Measurements from ENCODE around the gene CDCA4. TPM values are rescaled to one million over a fixed set of nuclear protein-coding genes. Genes with fewer than 3 reads are reported as not detected.
A peak's percentile ranks its signal among the peaks of the same experiment; 100 is the strongest.

Gene CDCA4
- polyA plus RNA-seq, 1 donor, result 14.4 TPM

DNA sequence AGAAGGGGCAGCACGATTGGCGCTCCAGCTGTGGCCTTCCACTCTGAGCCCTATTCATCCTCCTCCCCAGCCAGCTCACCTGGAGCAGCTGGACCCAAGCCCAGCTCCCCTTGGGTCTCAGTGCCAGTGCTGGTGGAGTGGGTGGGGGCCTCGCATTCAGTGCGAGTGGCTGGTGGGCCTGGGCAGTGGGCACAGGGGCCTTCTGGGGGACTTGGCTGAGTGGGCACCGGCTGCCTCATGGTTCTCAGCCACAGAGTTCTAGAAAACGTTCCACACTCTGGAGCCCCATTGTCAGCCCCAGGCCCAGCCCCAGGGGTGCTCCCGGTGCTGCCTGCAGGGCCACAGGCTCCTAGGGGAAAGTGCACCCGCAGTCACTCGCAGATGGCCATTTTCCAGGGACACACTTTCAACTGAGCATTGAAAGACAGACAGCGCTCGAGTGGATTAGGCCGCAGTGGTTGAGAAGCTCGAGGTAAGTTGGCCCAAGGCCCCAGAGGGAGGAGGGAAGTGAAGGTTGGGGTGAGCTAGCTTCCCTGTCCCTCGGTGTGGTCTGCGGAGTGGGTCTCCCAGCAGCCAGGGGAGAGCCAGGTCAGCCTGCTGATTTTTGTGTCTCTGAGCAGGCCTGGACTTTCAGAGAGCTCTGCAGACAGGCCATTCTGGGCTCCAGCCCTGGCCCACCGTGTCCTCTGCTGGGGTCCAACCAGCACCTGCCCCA, 31.5 kb downstream of the CDCA4 start:
- DNase-seq (ENCODE audit: low read depth), result no peak

DNA sequence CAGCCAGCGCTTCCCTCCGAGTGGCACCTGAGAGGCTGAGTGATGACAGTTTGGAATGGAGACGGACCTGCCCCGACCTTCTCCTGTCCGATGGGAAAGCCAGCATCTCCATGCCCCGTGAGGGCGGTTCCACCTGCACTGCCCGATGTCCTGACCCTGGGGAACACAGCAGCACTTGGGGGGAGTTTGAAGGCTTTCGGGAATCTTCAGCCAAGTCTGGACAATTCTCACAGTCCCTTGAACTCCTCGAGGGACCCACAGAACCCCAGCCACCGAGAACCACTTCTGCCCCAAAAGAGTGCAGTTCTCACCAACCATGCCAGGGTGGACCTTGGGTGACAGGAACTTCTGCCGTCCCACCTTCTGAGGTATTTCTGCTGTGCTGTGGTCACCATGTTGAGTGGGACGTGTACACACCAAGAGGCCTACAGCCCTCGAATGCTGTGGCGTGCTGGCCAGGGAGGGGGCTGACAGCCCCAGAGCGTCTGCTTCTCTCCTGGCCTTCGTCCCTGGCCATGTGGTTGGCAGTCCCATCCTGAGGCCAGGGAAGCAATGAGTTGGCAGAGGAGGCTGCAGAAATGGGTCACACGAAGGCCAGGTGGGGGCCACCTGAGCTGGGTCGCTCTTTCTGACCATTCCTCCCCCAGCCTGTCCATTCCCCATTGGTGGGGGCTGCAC, 34.3 kb downstream of the CDCA4 start:
- DNase-seq (ENCODE audit: low read depth), result no peak

DNA sequence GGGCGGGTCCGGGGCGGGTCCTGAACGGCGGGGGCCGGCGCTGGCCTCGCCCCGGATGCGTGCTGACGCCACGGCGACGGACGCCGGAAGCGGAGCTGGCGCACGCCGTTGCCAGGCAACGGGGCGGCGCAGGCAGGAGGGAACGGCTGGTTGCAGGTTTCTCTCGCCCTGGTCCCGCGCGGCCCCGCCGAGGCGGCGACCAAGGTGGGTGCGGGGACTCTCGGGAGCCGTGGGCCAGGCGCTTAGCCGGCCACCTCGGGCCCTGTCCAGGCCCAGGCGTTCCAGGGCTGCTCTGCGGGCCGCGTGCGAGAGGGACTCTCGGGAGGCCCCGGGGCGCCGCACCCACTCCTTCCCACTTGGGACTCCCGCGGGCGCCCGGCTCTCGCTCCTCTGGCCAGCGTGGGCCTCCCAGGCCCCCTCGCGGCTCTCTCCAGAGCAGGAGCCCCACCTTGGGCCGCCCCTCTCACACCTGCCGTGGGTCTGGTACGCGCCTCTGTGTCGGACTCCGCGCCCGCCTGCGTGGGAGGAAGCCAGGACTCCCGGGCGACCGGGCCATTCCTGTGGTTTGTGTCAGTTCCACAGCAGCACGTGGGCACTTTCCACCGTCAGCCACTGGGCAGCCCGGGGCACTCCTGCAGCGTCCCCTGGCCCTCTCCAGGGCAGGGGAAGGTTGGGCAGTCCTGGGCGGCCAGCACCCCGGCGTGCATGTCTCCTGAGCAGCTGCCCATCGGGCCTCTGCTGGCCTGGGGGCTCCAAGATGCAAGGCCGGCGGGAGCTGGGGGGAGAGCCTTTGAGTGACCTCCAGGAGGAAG, 35.0 kb downstream of the CDCA4 start, which contains the start of gene CLBA1:
TSS of gene CLBA1 (plus strand) at position 114 of the 812 bp plus-strand sequence. CDS start at position 758, 644 bp downstream.
- peak; percentile 84 for DNase-seq (ENCODE audit: low read depth)

DNA sequence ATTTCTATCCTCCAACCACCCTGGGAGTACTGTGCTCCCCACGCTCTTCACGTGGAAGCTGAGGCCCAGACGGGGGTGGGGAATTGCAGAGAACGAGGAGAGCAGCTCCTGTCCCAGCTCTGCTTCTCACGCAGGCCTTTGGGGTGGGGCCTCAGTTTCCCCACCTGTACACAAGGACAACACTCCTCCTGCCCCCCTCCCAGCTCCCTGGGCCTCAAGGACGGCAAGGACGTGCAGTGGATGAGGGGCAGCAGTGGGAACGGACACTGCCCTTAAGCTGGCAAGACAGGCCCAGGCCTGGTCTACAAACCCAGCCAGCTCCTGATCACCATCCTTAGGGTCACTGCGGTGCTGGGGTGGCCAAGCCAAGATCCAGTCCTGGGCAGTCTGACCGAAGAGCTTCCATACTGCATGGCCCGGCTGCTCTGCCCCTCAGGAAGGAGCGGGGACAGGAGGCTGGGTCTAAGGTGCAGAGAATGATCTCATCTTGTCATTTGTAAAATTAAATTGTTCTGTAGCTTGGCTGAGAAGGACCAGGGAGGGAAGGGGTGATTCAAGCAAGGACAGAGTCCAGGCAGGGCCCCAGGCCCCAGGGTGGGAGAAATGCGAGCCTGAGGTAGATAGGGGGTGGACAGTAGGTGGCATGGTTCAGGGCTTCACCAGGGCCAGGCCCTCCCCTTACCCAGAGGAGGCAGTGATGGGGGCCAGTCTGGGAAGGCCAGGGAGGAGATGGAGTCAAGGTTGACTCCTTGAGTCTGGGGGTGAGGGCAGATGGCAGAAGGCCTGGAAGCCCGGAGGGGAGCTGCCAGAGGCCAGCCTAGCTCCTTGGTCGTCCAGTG, 36.6 kb downstream of the CDCA4 start:
- no peak for DNase-seq (ENCODE audit: low read depth)

DNA sequence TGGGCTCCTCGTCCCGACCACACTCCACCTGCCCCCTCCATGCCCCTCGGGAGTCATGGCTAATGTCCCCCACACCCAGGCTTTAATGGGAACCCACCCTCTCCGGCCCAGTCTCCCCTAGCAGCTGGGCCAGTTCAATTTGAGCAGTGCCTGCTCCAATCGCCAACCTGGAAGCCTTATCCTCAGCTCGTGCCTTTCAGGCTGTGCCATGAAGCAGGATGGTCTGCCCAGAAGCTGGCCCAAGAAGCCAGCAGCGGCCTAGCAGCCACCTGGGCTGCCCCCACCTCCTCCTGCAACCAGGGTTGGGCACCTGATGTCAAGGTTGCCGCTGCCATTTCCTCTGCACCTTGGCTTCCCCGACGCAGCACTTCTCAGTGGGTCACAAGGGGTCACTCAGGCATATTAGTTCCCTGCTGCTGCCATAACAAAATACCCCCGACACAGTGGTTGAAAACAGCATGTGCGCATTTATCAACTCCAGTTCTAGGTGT, 37.6 kb downstream of the CDCA4 start:
- no peak for DNase-seq (ENCODE audit: low read depth)

DNA sequence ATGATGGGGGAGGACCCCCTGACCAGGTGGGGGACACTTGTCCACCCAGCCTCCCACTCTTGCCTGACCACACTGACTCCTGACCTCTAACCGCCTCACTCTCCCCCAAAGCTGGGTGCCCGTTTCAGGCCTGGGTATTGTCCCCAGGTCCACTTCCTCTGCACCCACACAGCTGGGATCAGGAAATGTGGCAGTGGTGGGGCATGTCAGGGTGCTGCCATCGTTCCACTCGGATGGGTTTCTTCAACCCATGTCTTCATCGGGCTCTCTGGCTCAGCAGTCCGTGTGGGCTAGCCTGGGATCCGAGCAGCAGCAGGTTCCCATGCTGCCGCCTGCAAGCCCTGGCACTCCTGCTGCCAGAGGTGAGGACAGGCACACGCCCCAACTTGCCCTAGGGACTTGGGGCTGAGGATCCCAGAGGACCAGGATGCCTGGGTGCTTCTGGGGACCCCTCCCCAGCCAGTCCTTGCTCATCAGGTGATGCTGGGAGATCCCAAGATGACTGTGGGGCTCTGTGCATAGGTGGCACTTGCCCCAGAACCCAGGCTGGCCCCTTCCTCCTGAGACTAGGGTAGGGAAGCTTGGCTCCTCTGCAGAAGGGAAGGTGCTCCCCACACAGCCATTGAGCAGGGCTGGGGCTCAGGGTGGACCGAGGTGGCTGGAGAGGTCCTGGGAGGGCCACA, 38.2 kb downstream of the CDCA4 start:
- DNase-seq (ENCODE audit: low read depth), result no peak

DNA sequence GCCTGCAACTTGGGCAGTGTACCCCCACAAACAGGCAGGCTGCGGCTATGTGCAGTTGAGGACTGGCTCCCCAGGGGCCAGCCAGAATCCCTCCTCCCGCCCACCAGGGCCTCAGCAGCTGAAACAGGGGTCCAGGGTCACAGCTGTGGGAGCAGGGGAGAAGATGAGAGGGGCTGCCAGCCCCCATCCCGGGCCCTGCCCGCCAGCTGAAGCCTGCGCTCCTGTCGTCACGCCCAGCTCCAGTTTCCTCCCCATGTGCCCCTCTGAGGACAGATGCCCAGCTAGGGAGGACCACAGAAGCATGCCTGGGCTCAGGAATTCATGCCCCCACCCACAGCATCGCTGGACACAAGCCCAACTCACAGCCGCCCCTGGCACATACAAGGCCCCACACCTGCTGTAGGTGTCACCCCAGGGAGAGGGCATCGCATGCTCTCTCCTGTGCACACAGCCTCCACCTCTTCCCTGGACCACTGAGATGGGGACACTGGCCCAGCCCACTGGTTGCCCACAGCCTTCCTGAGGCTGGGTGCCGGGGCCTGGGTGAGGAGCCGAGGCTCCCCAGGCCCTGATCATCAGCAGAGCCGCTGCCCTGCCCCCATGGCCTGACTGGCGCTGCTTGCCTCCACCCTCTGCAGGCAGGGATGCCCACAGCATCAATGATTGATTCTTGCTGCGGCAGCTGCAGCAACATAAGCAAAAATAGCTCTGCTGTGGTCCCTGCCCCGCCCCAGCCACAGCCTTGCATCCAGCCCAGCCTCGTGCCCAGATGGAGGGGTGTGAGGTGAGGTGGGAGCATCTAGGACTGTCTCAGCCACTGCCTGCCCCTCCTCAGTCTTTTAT, 39.0 kb downstream of the CDCA4 start:
- no peak for DNase-seq (ENCODE audit: low read depth)

DNA sequence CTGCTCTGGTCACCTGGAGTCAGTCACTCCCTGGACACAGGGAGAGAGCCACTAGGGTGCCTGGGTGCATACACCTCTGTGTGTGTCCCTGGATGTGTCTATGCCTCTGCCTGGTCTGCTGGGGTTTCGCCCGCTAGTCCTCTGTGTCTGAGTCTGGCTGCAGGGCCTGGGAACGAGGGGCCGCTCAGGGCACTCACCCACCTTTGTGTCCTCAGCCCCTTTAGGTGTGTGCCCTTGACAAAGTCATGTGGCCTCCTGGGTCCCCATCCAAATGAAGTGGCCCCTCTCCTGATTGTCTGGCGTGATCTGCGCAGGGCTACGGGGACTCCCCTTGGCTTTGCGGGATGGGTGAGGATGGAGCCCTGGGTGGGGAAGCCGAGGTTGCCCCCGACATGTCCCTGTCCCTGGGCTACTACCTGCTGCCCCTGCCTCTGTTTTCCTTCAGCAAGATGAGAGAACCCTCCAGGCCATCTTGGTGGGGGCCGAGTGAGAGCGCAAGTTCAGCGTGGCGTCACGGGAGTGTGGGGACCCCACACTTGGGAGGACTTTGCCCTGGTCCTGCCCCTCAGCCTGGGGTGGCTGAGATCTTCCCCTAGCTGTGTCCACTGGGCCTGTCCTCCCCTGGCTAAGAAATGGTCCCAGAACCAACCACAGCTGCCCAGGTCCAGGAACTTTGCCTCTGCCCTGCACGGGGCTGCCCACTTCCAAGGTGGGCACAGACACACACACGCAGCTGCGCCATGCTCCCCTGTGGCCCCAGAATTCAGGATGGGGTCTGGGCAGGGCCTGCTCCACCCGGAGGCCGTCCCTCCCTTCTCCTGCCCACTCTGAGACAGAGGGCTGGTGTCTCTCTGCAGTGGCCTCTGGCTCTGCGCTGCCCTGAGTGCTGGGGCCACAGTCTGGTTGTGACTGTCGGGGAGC, 40.0 kb downstream of the CDCA4 start:
- DNase-seq (ENCODE audit: low read depth), result no peak

DNA sequence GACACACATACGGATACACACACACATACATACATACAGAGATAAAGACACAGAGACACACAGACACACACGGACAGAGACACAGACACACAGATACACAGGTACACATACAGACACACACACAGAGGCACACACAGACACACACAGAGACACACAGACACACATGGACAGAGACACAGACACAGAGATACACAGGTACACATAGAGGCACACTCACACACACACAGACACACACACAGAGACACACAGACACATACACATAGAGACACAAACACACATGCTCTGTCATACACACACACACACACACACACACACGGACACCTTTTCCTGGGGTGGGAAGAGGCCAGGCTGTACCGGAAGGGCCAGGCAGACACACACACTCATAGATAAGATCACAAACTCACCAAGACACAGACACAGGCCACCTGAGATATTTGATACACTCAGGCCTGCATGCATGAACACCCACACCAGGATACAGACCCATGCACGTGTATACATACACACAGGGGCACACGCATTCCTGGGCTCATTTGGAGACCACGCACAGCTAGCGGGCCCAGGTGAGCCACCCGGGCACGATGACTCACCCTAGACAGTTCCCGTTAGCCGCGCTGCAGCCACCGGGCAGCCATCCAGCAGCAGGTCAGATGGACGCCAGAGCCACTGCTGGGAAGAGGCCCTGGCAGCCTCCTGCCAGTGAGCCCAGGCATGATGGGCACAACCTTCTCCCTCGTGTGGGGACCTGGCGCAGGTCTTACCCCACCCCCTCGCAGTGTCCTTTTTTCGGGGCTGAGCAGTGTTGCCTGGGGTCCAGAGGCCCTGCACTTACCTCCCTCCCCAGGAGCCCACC, 40.9 kb downstream of the CDCA4 start:
- DNase-seq (ENCODE audit: low read depth), result no peak

DNA sequence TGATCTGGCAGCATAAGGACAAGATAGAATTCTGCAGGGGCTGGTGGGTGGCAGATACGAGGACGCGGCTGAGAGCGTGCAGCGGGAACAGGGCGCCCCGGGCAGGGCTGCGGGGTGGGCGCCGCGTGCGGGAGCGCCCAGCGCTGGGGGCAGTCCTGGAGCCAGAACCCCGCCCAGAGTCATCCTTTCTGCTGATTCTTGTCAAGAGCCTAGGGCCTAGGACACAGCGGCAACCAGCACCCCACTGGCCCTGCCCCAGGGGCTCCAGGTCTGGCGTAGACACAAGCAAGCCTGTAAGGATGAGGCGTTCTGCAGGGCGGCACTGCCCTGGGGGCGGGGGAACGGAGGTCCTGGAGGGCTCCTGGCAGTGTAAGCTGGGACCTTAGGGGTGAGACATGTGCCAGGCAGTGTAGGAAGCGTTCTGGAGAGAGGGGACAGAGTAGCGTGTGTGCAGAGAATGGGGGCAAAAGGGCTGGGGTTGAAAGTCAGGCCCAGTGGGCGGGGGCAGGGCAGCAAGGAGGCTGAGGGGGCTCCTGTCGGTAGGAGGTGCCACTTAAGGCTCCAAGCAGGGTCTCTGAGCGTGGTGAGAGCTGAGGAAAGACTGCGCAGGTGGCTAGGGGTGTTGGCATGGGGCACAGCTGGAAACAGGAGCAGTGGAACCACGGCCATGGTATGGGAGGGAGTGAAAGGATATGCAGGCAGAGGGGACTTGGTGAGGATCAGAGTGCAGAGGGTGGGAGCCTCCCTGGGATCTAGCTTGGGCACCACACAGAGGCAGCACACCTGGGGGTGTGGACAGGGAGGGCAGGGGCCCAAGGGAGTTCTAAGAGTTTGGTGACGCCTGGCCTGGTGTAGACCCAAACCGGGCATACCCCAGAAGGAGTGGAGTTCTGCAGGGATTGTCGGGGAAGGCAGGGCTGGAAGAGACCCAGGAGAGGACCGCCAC, 41.9 kb downstream of the CDCA4 start:
- DNase-seq (ENCODE audit: low read depth), result no peak

DNA sequence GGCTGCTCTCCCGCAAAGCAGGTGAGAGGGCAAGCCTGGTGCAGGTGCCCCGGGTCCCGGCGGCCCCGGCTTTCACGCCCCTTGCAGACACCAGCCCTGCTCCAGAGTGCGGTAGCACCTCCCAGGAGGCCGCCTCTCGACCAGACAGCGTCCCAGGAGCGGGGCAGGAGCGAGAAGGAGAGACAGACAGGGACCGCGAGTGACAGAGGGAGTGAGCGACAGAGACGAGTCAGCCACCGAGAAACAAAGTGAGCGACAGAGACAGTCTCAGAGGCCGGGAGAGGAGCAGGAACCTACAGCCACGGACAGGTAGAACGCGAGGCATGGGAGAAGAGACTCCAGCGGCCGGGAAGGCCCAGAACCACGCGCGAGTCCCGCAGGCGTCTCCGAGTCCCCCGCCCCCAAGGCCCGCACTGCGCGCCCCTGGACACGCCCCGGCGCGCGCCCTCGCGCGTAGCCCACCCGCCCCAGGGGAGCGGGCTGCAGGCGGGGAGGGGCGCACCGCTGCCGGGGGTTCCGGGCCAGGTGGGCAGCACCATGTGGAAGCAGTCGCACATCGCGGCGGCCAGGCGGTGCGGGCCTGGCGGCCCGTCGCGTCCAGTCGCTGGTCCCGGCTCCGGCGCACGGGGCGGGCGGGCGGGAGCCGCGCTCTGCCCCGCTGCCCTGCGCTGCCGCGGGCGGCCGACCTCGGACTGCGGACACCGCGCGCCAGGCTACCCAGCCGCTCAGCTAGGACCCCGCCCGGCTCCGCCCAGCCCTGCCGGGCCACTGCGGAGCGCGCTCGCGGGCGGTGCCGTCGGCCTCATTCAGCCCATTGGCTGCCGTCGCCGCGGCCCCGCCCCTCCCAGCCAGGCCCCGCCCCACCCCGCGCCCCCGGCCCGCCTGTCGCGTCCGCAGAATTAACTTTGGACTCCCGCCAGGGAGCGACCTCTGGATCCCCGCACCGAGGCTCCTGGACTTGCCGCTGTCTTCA, 42.9 kb downstream of the CDCA4 start, which contains the start of gene AHNAK2:
TSS of gene AHNAK2 (minus strand) at position 694 of the 973 bp plus-strand sequence. CDS start at position 557, 137 bp downstream.
- no peak for DNase-seq (ENCODE audit: low read depth)

DNA sequence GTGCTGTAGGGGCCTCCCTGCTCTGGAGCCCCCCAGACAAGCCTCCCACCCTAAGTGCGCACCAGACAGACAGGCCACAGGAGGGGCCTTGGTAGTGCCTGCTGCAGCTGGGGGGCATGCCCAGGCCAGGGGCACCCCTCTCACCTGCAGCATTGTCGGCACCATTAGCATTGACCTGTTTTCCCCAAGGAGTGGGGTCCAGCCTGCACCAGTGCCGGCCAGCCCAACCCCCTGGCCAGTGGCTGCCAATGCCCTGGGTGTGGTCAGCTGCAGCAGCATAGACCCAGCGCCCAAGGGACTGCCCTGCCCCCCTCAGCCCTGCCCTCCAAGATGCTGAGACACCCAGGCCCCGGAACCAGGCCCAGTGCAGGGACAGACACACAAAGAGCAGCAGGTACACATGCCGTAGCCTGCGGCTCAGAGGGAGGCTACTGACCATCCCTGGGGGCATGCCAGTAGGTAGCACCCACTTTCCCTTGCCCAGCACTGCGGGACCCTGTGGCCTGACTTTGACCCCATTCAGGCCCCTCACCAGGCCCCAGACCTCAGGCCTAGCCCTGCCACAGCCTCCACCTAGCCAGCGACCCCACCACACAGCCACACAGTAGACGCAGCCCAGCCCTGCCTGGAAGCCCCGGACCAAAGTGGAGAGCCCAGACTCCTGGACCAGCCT, 43.7 kb downstream of the CDCA4 start:
- no peak for DNase-seq (ENCODE audit: low read depth)

DNA sequence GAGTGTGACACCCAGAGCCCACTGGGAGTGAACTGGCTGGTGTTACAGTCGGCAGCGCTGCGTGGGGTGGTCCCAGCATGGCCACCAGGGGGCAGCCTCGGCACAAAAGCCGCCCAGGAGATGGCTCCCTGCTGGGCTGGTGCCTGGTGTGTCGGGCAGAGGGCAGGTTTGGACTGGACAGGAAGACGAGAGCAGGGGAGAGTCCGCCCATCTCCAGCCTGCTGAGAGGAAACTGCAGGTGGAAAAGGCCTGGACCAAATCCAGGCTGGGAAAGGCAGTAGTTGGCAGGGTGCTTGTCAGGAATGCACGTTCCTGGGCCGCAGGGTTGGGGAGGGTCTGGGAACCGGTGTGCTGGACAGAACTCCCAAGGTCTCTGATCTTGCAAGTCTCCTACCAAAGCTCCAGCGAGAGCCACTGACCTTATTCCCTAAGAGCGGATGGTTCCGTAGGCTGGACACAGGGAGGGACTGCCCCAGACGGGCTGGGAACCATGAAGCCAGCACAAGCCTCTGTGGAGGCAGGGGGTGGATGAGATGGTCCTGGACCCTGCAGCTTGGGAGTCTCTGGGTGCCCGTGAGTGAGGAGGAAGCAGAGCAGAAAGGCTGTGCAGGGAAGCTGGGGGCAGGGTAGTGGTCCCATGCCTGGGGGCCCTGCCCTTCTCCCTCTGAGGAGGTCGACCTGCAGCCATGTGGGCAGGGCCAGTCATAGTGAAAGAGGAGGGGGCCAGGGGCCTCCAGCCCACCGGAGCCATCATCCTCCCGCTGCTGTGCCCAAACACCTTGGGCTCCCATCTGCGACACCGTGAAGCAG, 44.5 kb downstream of the CDCA4 start:
- no peak for DNase-seq (ENCODE audit: low read depth)

All from forelimb muscle (tissue), 1 donor.